SU-DHL-6 (cell line): ENCODE measurements around the gene TMEM100.

Experiments
- H2AFZ ChIP-seq: fragments of 200-600 bp; sonication (generic); 2 replicates; pipeline ENCODE4 v1.6.1; 2014; ENCODE audit warnings: low read depth, mild to moderate bottlenecking, moderate library complexity, mixed read lengths, antibody characterized with exemption, low read length; ENCODE audit not compliant: severe bottlenecking
- H3F3A ChIP-seq: fragments of 200-600 bp; shearing (Covaris generic); 2 replicates; pipeline ENCODE4 v1.6.0; 2016; ENCODE audit warnings: antibody characterized with exemption, mild to moderate bottlenecking; ENCODE audit not compliant: insufficient read depth
- H3K27ac ChIP-seq: fragments of 200-600 bp; sonication (generic); 2 replicates; pipeline ENCODE4 v1.5.1; 2016; ENCODE audit warnings: low read depth, mild to moderate bottlenecking, low read length, moderate library complexity, mixed read lengths
- H3K27me3 ChIP-seq: fragments of 200-600 bp; sonication (generic), shearing (Covaris generic); 2 replicates; pipeline ENCODE4 v1.6.0; 2014; ENCODE audit warnings: mild to moderate bottlenecking, low read length
- H3K36me3 ChIP-seq: fragments of 200-600 bp; sonication (generic); 2 replicates; pipeline ENCODE4 v1.6.1; 2014; ENCODE audit warnings: mild to moderate bottlenecking, low read length, mixed read lengths
- H3K4me2 ChIP-seq: fragments of 300-600, 200-600 bp; shearing (Covaris generic), sonication (generic); 2 replicates; pipeline ENCODE4 v1.6.0; 2014; ENCODE audit warnings: low read length, low read depth, mild to moderate bottlenecking; ENCODE audit not compliant: poor library complexity, severe bottlenecking
- H3K4me3 ChIP-seq: fragments of 200-600 bp; sonication (generic); 2 replicates; pipeline ENCODE4 v1.5.1; 2014; ENCODE audit warnings: antibody characterized with exemption, low read length, mild to moderate bottlenecking, mixed read lengths; ENCODE audit not compliant: insufficient read depth, poor library complexity, severe bottlenecking
- H3K79me2 ChIP-seq: fragments of 200-600 bp; sonication (generic); 2 replicates; pipeline ENCODE4 v1.6.1; 2014; ENCODE audit warnings: mild to moderate bottlenecking, low read length, moderate library complexity; ENCODE audit not compliant: insufficient read depth
- H3K9ac ChIP-seq: fragments of 200-600 bp; sonication (generic); 2 replicates; pipeline ENCODE4 v1.7.0; 2014; ENCODE audit warnings: mild to moderate bottlenecking, low read length
- H3K9me2 ChIP-seq: fragments of 200-600 bp; sonication (generic); replicated peaks from 2 replicates; pipeline ENCODE4 v1.6.1; 2014; ENCODE audit warnings: low read length; ENCODE audit not compliant: insufficient read depth
- H3K9me3 ChIP-seq: fragments of 200-600 bp; sonication (generic); 2 replicates; pipeline ENCODE4 v1.6.1; 2014; ENCODE audit warnings: low read length, mixed read lengths; ENCODE audit not compliant: insufficient read depth
- H4K20me1 ChIP-seq: fragments of 200-600 bp; sonication (generic); 2 replicates; pipeline ENCODE4 v1.6.1; 2014; ENCODE audit warnings: low read depth, mild to moderate bottlenecking, antibody characterized with exemption, low read length, moderate library complexity, mixed read lengths
- CTCF ChIP-seq: fragments of 200-600 bp; sonication (generic); IDR thresholded peaks from one replicate; pipeline ENCODE4 v1.5.1; 2017; ENCODE audit warnings: antibody characterized with exemption, mild to moderate bottlenecking, low read length, moderate library complexity; ENCODE audit not compliant: insufficient read depth, poor library complexity, severe bottlenecking
- EZH2phosphoT487 ChIP-seq: fragments of 200-600 bp; sonication (generic), shearing (Covaris generic); conservative IDR thresholded peaks from 2 replicates; pipeline ENCODE4 v1.6.1; 2018; ENCODE audit warnings: mild to moderate bottlenecking, antibody characterized with exemption, low read length, moderate library complexity, mixed read lengths

Gene TMEM100

GRCh38 chr17:55741356-55741700 lies 18.7 kb upstream of the TMEM100 start:
- H3K9ac ChIP-seq = no peak overlapping the region
- H3K4me2 ChIP-seq = no peak overlapping the region
- no peaks in the 10 kb centered on the region for H3K9me3 ChIP-seq
- no peak for TF ChIP-seq EZH2phosphoT487
- no peak for TF ChIP-seq CTCF
- no peaks in the 10 kb centered on the region for H3K27me3 ChIP-seq
- no peaks in the 10 kb centered on the region for H3K79me2 ChIP-seq
- no peak overlapping the region for H3K4me3 ChIP-seq
- no peaks in the 10 kb centered on the region for H3K9me2 ChIP-seq
- no peaks in the 10 kb centered on the region for H3K36me3 ChIP-seq
- no peaks in the 10 kb centered on the region for H4K20me1 ChIP-seq
- no peaks in the 10 kb centered on the region for H3F3A ChIP-seq
- H3K27ac ChIP-seq = no peak overlapping the region
- no peak overlapping the region for H2AFZ ChIP-seq

- H3K9me3 ChIP-seq = no peaks in the 10 kb centered on the region
- H4K20me1 ChIP-seq = no peaks in the 10 kb centered on the region
- no peak for TF ChIP-seq CTCF
- no peak for TF ChIP-seq EZH2phosphoT487
- H2AFZ ChIP-seq = no peak overlapping the region
- no peak overlapping the region for H3K27ac ChIP-seq
- H3K79me2 ChIP-seq = no peaks in the 10 kb centered on the region
- no peak overlapping the region for H3K4me2 ChIP-seq
- H3F3A ChIP-seq = no peaks in the 10 kb centered on the region
- H3K27me3 ChIP-seq = no peaks in the 10 kb centered on the region
- H3K9ac ChIP-seq = no peak overlapping the region
- no peaks in the 10 kb centered on the region for H3K9me2 ChIP-seq
- no peaks in the 10 kb centered on the region for H3K36me3 ChIP-seq
- no peak overlapping the region for H3K4me3 ChIP-seq
These were observed 18.1 kb upstream of the TMEM100 start for GRCh38 chr17:55740511-55741355.

GRCh38 chr17:55737976-55738501 lies 15.4 kb upstream of the TMEM100 start:
- Histone ChIP-seq H3K27ac (no peak overlapping the region), H3K4me2 (peak overlapping the region; percentile 19), H2AFZ (peak overlapping the region; percentile 12), H3K4me3 (no peak overlapping the region), H3K36me3 (no peaks in the 10 kb centered on the region), H4K20me1 (no peaks in the 10 kb centered on the region), H3F3A (no peaks in the 10 kb centered on the region), H3K79me2 (no peaks in the 10 kb centered on the region), H3K27me3 (no peaks in the 10 kb centered on the region), H3K9me2 (no peaks in the 10 kb centered on the region), H3K9ac (no peak overlapping the region), H3K9me3 (no peaks in the 10 kb centered on the region)
- TF ChIP-seq EZH2phosphoT487 = no peak
- no peak for TF ChIP-seq CTCF
